ENCODE measurements around the gene GOSR2.

DNA sequence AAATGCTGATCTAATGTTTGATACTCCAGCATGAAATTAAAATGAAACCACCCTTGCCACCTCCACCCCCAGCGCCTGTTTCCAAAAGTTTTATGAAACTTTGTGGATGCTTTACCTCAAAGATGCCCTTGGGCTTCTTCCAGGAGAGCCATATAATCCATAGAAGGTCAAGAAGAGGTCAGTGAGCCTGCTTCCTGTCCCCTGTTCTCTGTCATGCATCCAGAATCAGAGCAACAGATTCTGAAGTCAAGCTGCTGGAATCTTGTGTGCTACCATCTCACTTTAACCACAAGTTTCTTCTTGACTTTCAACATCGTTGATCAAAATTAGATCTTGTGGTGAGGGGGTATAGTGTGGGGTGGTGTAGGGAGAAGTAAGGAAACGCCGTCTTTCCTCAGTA is 8.6 kb downstream of the GOSR2 start:
- TF ChIP-seq, protein P1, sequence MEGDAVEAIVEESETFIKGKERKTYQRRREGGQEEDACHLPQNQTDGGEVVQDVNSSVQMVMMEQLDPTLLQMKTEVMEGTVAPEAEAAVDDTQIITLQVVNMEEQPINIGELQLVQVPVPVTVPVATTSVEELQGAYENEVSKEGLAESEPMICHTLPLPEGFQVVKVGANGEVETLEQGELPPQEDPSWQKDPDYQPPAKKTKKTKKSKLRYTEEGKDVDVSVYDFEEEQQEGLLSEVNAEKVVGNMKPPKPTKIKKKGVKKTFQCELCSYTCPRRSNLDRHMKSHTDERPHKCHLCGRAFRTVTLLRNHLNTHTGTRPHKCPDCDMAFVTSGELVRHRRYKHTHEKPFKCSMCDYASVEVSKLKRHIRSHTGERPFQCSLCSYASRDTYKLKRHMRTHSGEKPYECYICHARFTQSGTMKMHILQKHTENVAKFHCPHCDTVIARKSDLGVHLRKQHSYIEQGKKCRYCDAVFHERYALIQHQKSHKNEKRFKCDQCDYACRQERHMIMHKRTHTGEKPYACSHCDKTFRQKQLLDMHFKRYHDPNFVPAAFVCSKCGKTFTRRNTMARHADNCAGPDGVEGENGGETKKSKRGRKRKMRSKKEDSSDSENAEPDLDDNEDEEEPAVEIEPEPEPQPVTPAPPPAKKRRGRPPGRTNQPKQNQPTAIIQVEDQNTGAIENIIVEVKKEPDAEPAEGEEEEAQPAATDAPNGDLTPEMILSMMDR (IDR thresholded peaks at IDR 0.05; ENCODE audit: poor library complexity), result no peak
- TF ChIP-seq EZH2 (IDR thresholded peaks at IDR 0.05; ENCODE audit: borderline replicate concordance) (no peak), EZH2phosphoT487 (IDR thresholded peaks at IDR 0.05; ENCODE audit: low read depth, severe bottlenecking, unreplicated experiment) (no peak)

Data from hepatocyte (in vitro differentiated cells).